HEK293T (cell line): ENCODE measurements around the gene CREM.

Source experiments
- CTCF ChIA-PET: fragments of 350-600 bp; formaldehyde crosslinking; extraction: SDS; loops from one replicate; lab custom pipeline; 2021; ENCODE audit warnings: antibody characterized with exemption, inconsistent platforms; lab: Yijun Ruan, JAX
- POLR2A ChIA-PET: fragments of 350-600 bp; formaldehyde crosslinking; extraction: SDS; loops from one replicate; lab custom pipeline; 2020; ENCODE audit warnings: antibody characterized with exemption, inconsistent platforms; lab: Yijun Ruan, JAX
- DNase-seq: peaks from one replicate; pipeline ENCODE4 v3.0.0; 2012; ENCODE audit warnings: mixed read lengths; ENCODE audit errors: extremely low spot score
- ARNT ChIP-seq: fragments of 450-650 bp; IDR thresholded peaks from 2 replicates; pipeline ENCODE4 v1.6.1; 2017; ENCODE audit warnings: mild to moderate bottlenecking
- BHLHE40 ChIP-seq: fragments of 450-650 bp; IDR thresholded peaks from 2 replicates; pipeline ENCODE4 v1.6.1; 2016; ENCODE audit warnings: mild to moderate bottlenecking, moderate library complexity, borderline replicate concordance
- CTBP1 ChIP-seq: fragments of 450-650 bp; IDR thresholded peaks from 2 replicates; pipeline ENCODE4 v1.6.1; 2016; ENCODE audit warnings: borderline replicate concordance
- ELF4 ChIP-seq: fragments of 450-650 bp; IDR thresholded peaks from 2 replicates; pipeline ENCODE4 v1.6.1; 2017; ENCODE audit warnings: antibody characterized with exemption
- FOXA1 ChIP-seq: fragments of 450-650 bp; IDR thresholded peaks from 2 replicates; pipeline ENCODE4 v1.6.1; 2016; ENCODE audit warnings: mild to moderate bottlenecking
- FOXK2 ChIP-seq: fragments of 450-650 bp; IDR thresholded peaks from 2 replicates; pipeline ENCODE4 v1.6.1; 2016; ENCODE audit warnings: mild to moderate bottlenecking
- FOXM1 ChIP-seq: fragments of 450-650 bp; IDR thresholded peaks from 2 replicates; pipeline ENCODE4 v1.6.1; 2017; ENCODE audit warnings: mild to moderate bottlenecking, borderline replicate concordance
- HDGF ChIP-seq: fragments of 450-650 bp; IDR thresholded peaks from 2 replicates; pipeline ENCODE4 v1.6.1; 2017; ENCODE audit warnings: antibody characterized with exemption, borderline replicate concordance
- L3MBTL2 ChIP-seq: fragments of 450-650 bp; conservative IDR thresholded peaks from 2 replicates; pipeline ENCODE4 v1.6.1; 2016; ENCODE audit warnings: mild to moderate bottlenecking
- LEF1 ChIP-seq: fragments of 450-650 bp; IDR thresholded peaks from 2 replicates; pipeline ENCODE4 v1.6.1; 2017; ENCODE audit warnings: mild to moderate bottlenecking, borderline replicate concordance
- NFRKB ChIP-seq: fragments of 450-650 bp; IDR thresholded peaks from 2 replicates; pipeline ENCODE4 v1.6.1; 2016; ENCODE audit warnings: mild to moderate bottlenecking, moderate library complexity
- PKNOX1 ChIP-seq: fragments of 450-650 bp; IDR thresholded peaks from 2 replicates; pipeline ENCODE4 v1.6.1; 2016
- SP1 ChIP-seq: fragments of 450-650 bp; IDR thresholded peaks from 2 replicates; pipeline ENCODE4 v1.6.1; 2017
- SUZ12 ChIP-seq: fragments of 450-650 bp; IDR thresholded peaks from 2 replicates; pipeline ENCODE4 v1.6.1; 2016; ENCODE audit warnings: mild to moderate bottlenecking
- TARDBP ChIP-seq: fragments of 450-650 bp; IDR thresholded peaks from 2 replicates; pipeline ENCODE4 v1.6.1; 2016
- ZNF384 ChIP-seq: fragments of 450-650 bp; IDR thresholded peaks from 2 replicates; pipeline ENCODE4 v1.6.1; 2016

The CREM gene

GRCh38 chr10:35130663-35131062 is 4.0 kb downstream of the CREM start:
- DNase-seq, result no peak
- ChIA-PET POLR2A (no interaction called here), CTCF (no interaction called here)
- TF ChIP-seq BHLHE40 (no peak), HDGF (no peak), L3MBTL2 (no peak), PKNOX1 (no peak), ARNT (no peak), FOXM1 (no peak), ZNF384 (no peak), SP1 (no peak), ELF4 (no peak), TARDBP (no peak), FOXK2 (no peak), FOXA1 (no peak), NFRKB (no peak), SUZ12 (no peak), CTBP1 (no peak), LEF1 (no peak)

- no peak for TF ChIP-seq NFRKB
- TF ChIP-seq ZNF384, result no peak
- TF ChIP-seq FOXK2, result no peak
- TF ChIP-seq FOXA1, result no peak
- no peak for TF ChIP-seq LEF1
- no peak for DNase-seq
- POLR2A ChIA-PET, result interaction anchor here (0.9 kb wide), 1 partner anchor 63 kb away, joined by 5 read pairs; no protein-coding TSS in a partner anchor
- CTCF ChIA-PET, result no interaction called here
Measured at GRCh38 chr10:35132727-35133126, 6.1 kb downstream of the CREM start.

GRCh38 chr10:35133586-35133985 is 6.9 kb downstream of the CREM start:
- ChIA-PET CTCF (interaction anchor here (0.7 kb wide), 1 partner anchor 177 kb away, joined by 3 read pairs; no protein-coding TSS in a partner anchor), POLR2A (no interaction called here)
- DNase-seq, result no peak
- TF ChIP-seq FOXA1, result no peak
- TF ChIP-seq PKNOX1, result no peak
- no peak for TF ChIP-seq ELF4
- TF ChIP-seq TARDBP, result no peak
- no peak for TF ChIP-seq LEF1
- no peak for TF ChIP-seq SUZ12

GRCh38 chr10:35135861-35136260 is 9.2 kb downstream of the CREM start:
- TF ChIP-seq FOXM1, result no peak
- TF ChIP-seq ARNT, result no peak
- TF ChIP-seq SP1, result no peak
- no peak for TF ChIP-seq NFRKB
- no peak for TF ChIP-seq FOXK2
- TF ChIP-seq ELF4, result no peak
- TF ChIP-seq CTBP1, result no peak
- no peak for TF ChIP-seq ZNF384
- no peak for TF ChIP-seq SUZ12
- TF ChIP-seq L3MBTL2, result no peak
- no peak for TF ChIP-seq BHLHE40
- no peak for DNase-seq
- ChIA-PET CTCF (no interaction called here), POLR2A (interaction anchor here (0.6 kb wide), 2 partner anchors 9 to 10 kb away, joined by 3 read pairs; partner anchors contain the start of gene CREM)

- no peak for DNase-seq
- CTCF ChIA-PET, result no interaction called here
- POLR2A ChIA-PET, result no interaction called here
- TF ChIP-seq L3MBTL2, result no peak
- no peak for TF ChIP-seq NFRKB
Measured at GRCh38 chr10:35136263-35136815, 9.7 kb downstream of the CREM start.

- ChIA-PET POLR2A (no interaction called here), CTCF (no interaction called here)
- no peak for DNase-seq
- TF ChIP-seq ELF4 (no peak), FOXK2 (no peak), BHLHE40 (no peak), ARNT (no peak), CTBP1 (no peak), ZNF384 (no peak), TARDBP (no peak), L3MBTL2 (no peak), FOXA1 (no peak), HDGF (no peak), PKNOX1 (no peak), NFRKB (no peak), LEF1 (no peak), FOXM1 (no peak), SP1 (no peak), SUZ12 (no peak)
Measured at GRCh38 chr10:35140126-35140525, 13.5 kb downstream of the CREM start.

- no peak for DNase-seq
- no peak for TF ChIP-seq ELF4
- no peak for TF ChIP-seq TARDBP
- CTCF ChIA-PET, result no interaction called here
- POLR2A ChIA-PET, result no interaction called here
Measured at GRCh38 chr10:35140727-35141126, 14.1 kb downstream of the CREM start.
